SK-N-SH treated with all-trans-retinoic acid at 6 μM for 48 hours (cell line): Measurements from ENCODE around the gene MRPS2.

Experiments
- ATAC-seq: fragments of 200-7000 bp; cut with Tn5 transposase; 3 replicates; pipeline ENCODE4 v1.9.1; 2020; ENCODE audit warnings: mild to moderate bottlenecking, moderate library complexity
- ARNTL ChIP-seq: fragments of 450-650 bp; formaldehyde crosslinking; IDR thresholded peaks from 2 replicates; pipeline ENCODE4 v1.5.0; 2020; ENCODE audit warnings: low read depth, mild to moderate bottlenecking, moderate library complexity, borderline replicate concordance
- CSDC2 ChIP-seq: fragments of 250-450 bp; sonication (Bioruptor Pico); IDR thresholded peaks from 2 replicates; pipeline ENCODE4 v1.5.0; 2020; ENCODE audit warnings: mild to moderate bottlenecking, moderate library complexity
- ESRRG ChIP-seq: fragments of 250-450 bp; sonication (Bioruptor Pico); IDR thresholded peaks from 2 replicates; pipeline ENCODE4 v1.6.1; 2021; ENCODE audit warnings: mild to moderate bottlenecking
- GLIS3 ChIP-seq: fragments of 250-450 bp; sonication (Bioruptor Pico); IDR thresholded peaks from 2 replicates; pipeline ENCODE4 v1.5.0; 2020; ENCODE audit warnings: mild to moderate bottlenecking, moderate library complexity
- ISL1 ChIP-seq: fragments of 250-450 bp; sonication (Bioruptor Pico); IDR thresholded peaks from 2 replicates; pipeline ENCODE4 v2.1.2; 2022; ENCODE audit warnings: mild to moderate bottlenecking, moderate library complexity
- OSR1 ChIP-seq: fragments of 250-450 bp; sonication (Bioruptor Pico); IDR thresholded peaks from 2 replicates; pipeline ENCODE4 v1.8.0; 2022; ENCODE audit warnings: moderate library complexity, mild to moderate bottlenecking, inconsistent platforms
- RARB ChIP-seq: fragments of 250-450 bp; sonication (Bioruptor Pico); IDR thresholded peaks from 2 replicates; pipeline ENCODE4 v1.8.0; 2021; ENCODE audit warnings: mild to moderate bottlenecking, moderate library complexity
- SNAI2 ChIP-seq: fragments of 250-450 bp; sonication (Bioruptor Pico); IDR thresholded peaks from 2 replicates; pipeline ENCODE4 v1.5.0; 2020; ENCODE audit warnings: mild to moderate bottlenecking, moderate library complexity
- TCF4 ChIP-seq: fragments of 250-450 bp; sonication (Bioruptor Pico); IDR thresholded peaks from 2 replicates; pipeline ENCODE4 v1.8.0; 2021; ENCODE audit warnings: mild to moderate bottlenecking, moderate library complexity, borderline replicate concordance
- TOX ChIP-seq: fragments of 250-450 bp; sonication (Bioruptor Pico); IDR thresholded peaks from 2 replicates; pipeline ENCODE4 v1.8.0; 2021; ENCODE audit warnings: mild to moderate bottlenecking, moderate library complexity, borderline replicate concordance
- ZC3H10 ChIP-seq: fragments of 250-450 bp; sonication (Bioruptor Pico); IDR thresholded peaks from 2 replicates; pipeline ENCODE4 v1.5.1; 2021; ENCODE audit warnings: mild to moderate bottlenecking, moderate library complexity
- ZFP3 ChIP-seq: fragments of 250-450 bp; sonication (Bioruptor Pico); IDR thresholded peaks from 2 replicates; pipeline ENCODE4 v1.5.0; 2020; ENCODE audit warnings: mild to moderate bottlenecking, moderate library complexity
- ZFP30 ChIP-seq: fragments of 450-650 bp; formaldehyde crosslinking; IDR thresholded peaks from 2 replicates; pipeline ENCODE4 v1.5.0; 2022; ENCODE audit warnings: mild to moderate bottlenecking, moderate library complexity
- ZNF565 ChIP-seq: fragments of 450-650 bp; formaldehyde crosslinking; conservative IDR thresholded peaks from 2 replicates; pipeline ENCODE4 v1.5.0; 2020; ENCODE audit warnings: low read depth, mild to moderate bottlenecking, moderate library complexity
- ZNF70 ChIP-seq: fragments of 450-650 bp; formaldehyde crosslinking; IDR thresholded peaks from 2 replicates; pipeline ENCODE4 v1.5.0; 2020; ENCODE audit warnings: mild to moderate bottlenecking, moderate library complexity
- ZNF8 ChIP-seq: fragments of 450-650 bp; formaldehyde crosslinking; IDR thresholded peaks from 2 replicates; pipeline ENCODE4 v1.5.0; 2020; ENCODE audit warnings: mild to moderate bottlenecking, moderate library complexity
- TF ChIP-seq, protein P1 (sequence below): fragments of 250-450 bp; sonication (Bioruptor Pico); IDR thresholded peaks from 2 replicates; pipeline ENCODE4 v1.8.0; 2021; ENCODE audit warnings: low read depth, mild to moderate bottlenecking, moderate library complexity, borderline replicate concordance
- TF ChIP-seq, protein P2 (sequence below): fragments of 250-450 bp; sonication (Bioruptor Pico); IDR thresholded peaks from 2 replicates; pipeline ENCODE4 v1.5.0; 2020; ENCODE audit warnings: mild to moderate bottlenecking, moderate library complexity
- TF ChIP-seq, protein P3 (sequence below): fragments of 250-450 bp; sonication (Bioruptor Pico); IDR thresholded peaks from 2 replicates; pipeline ENCODE4 v1.8.0; 2020; ENCODE audit warnings: mild to moderate bottlenecking, moderate library complexity, borderline replicate concordance
- TF ChIP-seq, protein P4 (sequence below): fragments of 250-450 bp; sonication (Bioruptor Pico); IDR thresholded peaks from 2 replicates; pipeline ENCODE4 v1.5.1; 2021; ENCODE audit warnings: mild to moderate bottlenecking, moderate library complexity

The MRPS2 gene

DNA sequence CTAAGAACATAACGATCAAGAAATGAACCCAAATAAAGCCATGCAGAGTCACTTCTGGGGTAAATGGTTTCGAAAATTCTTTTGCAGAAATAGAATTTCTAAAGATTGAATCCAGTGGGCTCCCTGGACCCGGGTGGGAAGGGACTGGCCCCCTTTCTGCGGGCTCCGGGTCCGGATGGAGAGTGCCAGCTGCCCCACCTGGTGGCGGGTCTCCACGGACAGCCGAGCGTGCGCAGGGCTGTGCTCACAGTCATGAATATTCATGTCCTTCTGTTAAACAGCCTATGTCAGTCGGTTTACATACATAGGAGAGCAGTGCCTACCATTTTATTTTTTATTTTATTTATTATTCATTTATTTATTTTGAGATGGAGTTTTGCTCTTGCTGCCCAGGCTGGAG, 25.6 kb upstream of the MRPS2 start:
- TF ChIP-seq ZNF8 (CRISPR knock-in tag) (no peak), ZC3H10 (CRISPR knock-in tag) (no peak), TOX (CRISPR knock-in tag) (no peak), CSDC2 (CRISPR knock-in tag) (no peak), TCF4 (CRISPR knock-in tag) (no peak), ZNF565 (CRISPR knock-in tag) (no peak), ZNF70 (CRISPR knock-in tag) (no peak), OSR1 (CRISPR knock-in tag) (no peak)
- TF ChIP-seq, protein P1, sequence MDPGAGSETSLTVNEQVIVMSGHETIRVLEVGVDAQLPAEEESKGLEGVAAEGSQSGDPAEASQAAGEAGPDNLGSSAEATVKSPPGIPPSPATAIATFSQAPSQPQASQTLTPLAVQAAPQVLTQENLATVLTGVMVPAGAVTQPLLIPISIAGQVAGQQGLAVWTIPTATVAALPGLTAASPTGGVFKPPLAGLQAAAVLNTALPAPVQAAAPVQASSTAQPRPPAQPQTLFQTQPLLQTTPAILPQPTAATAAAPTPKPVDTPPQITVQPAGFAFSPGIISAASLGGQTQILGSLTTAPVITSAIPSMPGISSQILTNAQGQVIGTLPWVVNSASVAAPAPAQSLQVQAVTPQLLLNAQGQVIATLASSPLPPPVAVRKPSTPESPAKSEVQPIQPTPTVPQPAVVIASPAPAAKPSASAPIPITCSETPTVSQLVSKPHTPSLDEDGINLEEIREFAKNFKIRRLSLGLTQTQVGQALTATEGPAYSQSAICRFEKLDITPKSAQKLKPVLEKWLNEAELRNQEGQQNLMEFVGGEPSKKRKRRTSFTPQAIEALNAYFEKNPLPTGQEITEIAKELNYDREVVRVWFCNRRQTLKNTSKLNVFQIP (CRISPR knock-in tag) = no peak
- TF ChIP-seq, protein P2, sequence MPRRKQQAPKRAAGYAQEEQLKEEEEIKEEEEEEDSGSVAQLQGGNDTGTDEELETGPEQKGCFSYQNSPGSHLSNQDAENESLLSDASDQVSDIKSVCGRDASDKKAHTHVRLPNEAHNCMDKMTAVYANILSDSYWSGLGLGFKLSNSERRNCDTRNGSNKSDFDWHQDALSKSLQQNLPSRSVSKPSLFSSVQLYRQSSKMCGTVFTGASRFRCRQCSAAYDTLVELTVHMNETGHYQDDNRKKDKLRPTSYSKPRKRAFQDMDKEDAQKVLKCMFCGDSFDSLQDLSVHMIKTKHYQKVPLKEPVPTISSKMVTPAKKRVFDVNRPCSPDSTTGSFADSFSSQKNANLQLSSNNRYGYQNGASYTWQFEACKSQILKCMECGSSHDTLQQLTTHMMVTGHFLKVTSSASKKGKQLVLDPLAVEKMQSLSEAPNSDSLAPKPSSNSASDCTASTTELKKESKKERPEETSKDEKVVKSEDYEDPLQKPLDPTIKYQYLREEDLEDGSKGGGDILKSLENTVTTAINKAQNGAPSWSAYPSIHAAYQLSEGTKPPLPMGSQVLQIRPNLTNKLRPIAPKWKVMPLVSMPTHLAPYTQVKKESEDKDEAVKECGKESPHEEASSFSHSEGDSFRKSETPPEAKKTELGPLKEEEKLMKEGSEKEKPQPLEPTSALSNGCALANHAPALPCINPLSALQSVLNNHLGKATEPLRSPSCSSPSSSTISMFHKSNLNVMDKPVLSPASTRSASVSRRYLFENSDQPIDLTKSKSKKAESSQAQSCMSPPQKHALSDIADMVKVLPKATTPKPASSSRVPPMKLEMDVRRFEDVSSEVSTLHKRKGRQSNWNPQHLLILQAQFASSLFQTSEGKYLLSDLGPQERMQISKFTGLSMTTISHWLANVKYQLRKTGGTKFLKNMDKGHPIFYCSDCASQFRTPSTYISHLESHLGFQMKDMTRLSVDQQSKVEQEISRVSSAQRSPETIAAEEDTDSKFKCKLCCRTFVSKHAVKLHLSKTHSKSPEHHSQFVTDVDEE = no peak
- TF ChIP-seq, protein P3, sequence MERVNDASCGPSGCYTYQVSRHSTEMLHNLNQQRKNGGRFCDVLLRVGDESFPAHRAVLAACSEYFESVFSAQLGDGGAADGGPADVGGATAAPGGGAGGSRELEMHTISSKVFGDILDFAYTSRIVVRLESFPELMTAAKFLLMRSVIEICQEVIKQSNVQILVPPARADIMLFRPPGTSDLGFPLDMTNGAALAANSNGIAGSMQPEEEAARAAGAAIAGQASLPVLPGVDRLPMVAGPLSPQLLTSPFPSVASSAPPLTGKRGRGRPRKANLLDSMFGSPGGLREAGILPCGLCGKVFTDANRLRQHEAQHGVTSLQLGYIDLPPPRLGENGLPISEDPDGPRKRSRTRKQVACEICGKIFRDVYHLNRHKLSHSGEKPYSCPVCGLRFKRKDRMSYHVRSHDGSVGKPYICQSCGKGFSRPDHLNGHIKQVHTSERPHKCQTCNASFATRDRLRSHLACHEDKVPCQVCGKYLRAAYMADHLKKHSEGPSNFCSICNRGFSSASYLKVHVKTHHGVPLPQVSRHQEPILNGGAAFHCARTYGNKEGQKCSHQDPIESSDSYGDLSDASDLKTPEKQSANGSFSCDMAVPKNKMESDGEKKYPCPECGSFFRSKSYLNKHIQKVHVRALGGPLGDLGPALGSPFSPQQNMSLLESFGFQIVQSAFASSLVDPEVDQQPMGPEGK = no peak
- ATAC-seq = peak; percentile 57

DNA sequence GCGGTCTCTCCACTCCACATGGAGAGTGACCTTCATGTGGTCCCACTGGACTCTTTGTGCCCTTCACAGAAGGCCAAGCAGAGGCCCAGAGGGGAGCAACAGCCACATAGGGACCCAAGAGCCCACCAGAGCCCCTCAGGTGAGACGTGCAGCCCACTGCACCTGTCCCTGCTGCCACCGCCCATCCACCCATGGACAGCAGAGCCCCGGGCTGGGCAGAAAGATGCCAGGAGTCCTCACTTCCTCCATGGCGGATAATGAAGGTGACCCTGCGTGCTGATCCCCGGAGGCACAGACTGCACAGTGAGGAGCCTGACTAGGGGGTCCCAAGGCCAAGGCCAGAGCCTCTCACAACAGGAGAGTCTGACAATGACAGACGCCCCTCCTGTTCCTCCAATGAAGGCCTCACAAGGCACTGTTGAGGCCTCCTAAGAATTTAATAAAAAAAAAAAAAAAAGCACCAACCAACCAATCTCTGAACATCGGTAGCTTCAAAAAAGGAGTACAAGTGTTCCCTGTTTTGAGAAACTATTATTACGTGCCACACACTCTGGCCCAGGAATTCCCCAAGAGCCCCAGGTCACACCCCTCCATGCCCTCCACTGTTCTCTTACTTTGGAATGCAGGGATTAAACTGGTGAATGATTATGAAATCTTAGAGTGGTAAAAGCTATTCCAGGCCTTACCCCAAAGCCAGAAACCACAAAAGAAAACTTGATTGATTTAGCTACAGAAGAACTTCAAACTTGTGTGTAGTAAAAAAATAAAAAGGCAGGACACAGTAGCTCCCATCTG, 23.7 kb upstream of the MRPS2 start:
- no peak for ATAC-seq
- TF ChIP-seq, protein P2 = no peak
- TF ChIP-seq SNAI2 = no peak
- TF ChIP-seq, protein P4, sequence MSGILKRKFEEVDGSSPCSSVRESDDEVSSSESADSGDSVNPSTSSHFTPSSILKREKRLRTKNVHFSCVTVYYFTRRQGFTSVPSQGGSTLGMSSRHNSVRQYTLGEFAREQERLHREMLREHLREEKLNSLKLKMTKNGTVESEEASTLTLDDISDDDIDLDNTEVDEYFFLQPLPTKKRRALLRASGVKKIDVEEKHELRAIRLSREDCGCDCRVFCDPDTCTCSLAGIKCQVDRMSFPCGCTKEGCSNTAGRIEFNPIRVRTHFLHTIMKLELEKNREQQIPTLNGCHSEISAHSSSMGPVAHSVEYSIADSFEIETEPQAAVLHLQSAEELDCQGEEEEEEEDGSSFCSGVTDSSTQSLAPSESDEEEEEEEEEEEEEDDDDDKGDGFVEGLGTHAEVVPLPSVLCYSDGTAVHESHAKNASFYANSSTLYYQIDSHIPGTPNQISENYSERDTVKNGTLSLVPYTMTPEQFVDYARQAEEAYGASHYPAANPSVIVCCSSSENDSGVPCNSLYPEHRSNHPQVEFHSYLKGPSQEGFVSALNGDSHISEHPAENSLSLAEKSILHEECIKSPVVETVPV (CRISPR knock-in tag) = no peak
- TF ChIP-seq ZFP3 (CRISPR knock-in tag) = no peak
- no peak for TF ChIP-seq ZNF70 (CRISPR knock-in tag)
- TF ChIP-seq OSR1 (CRISPR knock-in tag) = no peak
- TF ChIP-seq, protein P3 = no peak
- TF ChIP-seq ZC3H10 (CRISPR knock-in tag) = no peak
- TF ChIP-seq ARNTL (CRISPR knock-in tag) = no peak
- no peak for TF ChIP-seq RARB (CRISPR knock-in tag)
- TF ChIP-seq GLIS3 = no peak
- TF ChIP-seq ZFP30 (CRISPR knock-in tag) = no peak
- TF ChIP-seq ISL1 (CRISPR knock-in tag) = no peak
- no peak for TF ChIP-seq TCF4 (CRISPR knock-in tag)
- no peak for TF ChIP-seq CSDC2 (CRISPR knock-in tag)
- TF ChIP-seq ZNF8 (CRISPR knock-in tag) = no peak
- no peak for TF ChIP-seq ESRRG (CRISPR knock-in tag)
